Upper lobe of right lung (tissue), 1 donor: ENCODE measurements around the gene HPGD. TPM values are rescaled to one million over a fixed set of nuclear protein-coding genes. Genes with fewer than 3 reads are reported as not detected.

Experiments
- ATAC-seq: fragments of 200-7000 bp; cut with Tn5 transposase; one replicate; pipeline ENCODE4 v1.9.1; 2020; ENCODE audit warnings: mild to moderate bottlenecking, moderate library complexity
- DNase-seq: peaks from one replicate; pipeline ENCODE4 v3.0.0-alpha.2; 2020
- H3K27ac ChIP-seq: fragments of 200-600 bp; one replicate; pipeline ENCODE4 v1.8.0; 2022
- H3K27me3 ChIP-seq: fragments of 200-600 bp; one replicate; pipeline ENCODE4 v1.8.0; 2022; ENCODE audit warnings: mild to moderate bottlenecking
- H3K36me3 ChIP-seq: fragments of 200-600 bp; one replicate; pipeline ENCODE4 v1.8.0; 2022
- H3K4me1 ChIP-seq: fragments of 200-600 bp; one replicate; pipeline ENCODE4 v1.8.0; 2022
- H3K4me3 ChIP-seq: fragments of 200-600 bp; one replicate; pipeline ENCODE4 v1.8.0; 2022; ENCODE audit warnings: mild to moderate bottlenecking
- H3K9me3 ChIP-seq: fragments of 200-600 bp; one replicate; pipeline ENCODE4 v1.8.0; 2022
- intact Hi-C: fragments of 100-400 bp; cut with DNase I; formaldehyde crosslinking; loops from one replicate; pipeline ENCODE4 v1.11.0; 2022
- total RNA-seq: library from RNA; stranded (reverse); fragmentation: NEBNext Ultra II Directional; extraction: Animal tissue kit (Norgen Biotek cat#: 25700); gene quantifications from one replicate; pipeline ENCODE4 v1.2.1, GENCODE V29; 2021
- TF ChIP-seq, protein P1 (sequence below): fragments of 200-600 bp; IDR thresholded peaks from one replicate; pipeline ENCODE4 v1.8.0; 2022; ENCODE audit warnings: antibody characterized with exemption
- donor health status: DM: no; HTN: yes; CAD: no; lungs with severe emphysema.

The HPGD gene
- total RNA-seq, 1 donor from 2014 or later, result 77.2 TPM

DNA sequence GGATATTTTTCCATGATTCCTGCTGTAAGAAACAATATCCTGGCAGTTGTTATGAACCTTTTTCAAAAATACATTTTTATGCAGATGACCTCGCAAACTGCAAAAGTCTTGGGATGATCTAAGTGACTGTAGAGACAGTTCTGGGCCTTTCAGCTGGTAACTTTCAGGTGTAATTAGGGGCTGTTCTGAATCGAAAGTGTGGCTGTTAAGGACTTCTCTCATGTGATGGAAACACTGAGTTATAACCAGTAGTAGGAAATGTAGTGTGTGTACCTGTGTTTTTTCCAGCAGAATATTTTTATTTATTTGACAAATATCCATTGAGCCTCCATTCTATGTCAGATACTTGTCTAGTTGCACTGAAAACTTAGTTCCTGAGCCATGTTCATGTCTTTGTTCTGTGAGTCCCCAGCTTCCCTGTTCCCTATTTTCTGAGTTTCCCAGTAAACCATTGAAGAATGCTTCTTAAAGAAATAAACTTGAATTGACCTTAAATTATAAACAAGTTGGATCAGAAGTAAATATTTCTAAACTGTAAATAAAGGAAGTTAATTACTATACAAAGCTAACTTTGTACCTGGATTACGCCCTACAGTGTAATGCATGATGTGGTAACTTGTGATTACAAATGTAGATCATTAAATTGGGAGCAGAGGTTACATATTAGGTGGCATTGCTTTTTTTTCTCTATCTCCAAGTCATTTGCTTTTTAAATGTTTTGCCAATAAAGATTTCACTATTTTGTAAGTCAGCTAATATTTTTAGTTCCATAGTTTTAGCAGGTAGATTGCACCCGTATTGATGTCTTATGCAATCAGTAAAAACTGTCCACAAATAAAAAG lies 33.7 kb upstream of the HPGD start:
- no peak overlapping the region for H3K4me3 ChIP-seq
- intact Hi-C loops, result no loop called here
- H3K27ac ChIP-seq, result no peak overlapping the region
- no peaks in the 10 kb centered on the region for H3K36me3 ChIP-seq
- TF ChIP-seq, protein P1, sequence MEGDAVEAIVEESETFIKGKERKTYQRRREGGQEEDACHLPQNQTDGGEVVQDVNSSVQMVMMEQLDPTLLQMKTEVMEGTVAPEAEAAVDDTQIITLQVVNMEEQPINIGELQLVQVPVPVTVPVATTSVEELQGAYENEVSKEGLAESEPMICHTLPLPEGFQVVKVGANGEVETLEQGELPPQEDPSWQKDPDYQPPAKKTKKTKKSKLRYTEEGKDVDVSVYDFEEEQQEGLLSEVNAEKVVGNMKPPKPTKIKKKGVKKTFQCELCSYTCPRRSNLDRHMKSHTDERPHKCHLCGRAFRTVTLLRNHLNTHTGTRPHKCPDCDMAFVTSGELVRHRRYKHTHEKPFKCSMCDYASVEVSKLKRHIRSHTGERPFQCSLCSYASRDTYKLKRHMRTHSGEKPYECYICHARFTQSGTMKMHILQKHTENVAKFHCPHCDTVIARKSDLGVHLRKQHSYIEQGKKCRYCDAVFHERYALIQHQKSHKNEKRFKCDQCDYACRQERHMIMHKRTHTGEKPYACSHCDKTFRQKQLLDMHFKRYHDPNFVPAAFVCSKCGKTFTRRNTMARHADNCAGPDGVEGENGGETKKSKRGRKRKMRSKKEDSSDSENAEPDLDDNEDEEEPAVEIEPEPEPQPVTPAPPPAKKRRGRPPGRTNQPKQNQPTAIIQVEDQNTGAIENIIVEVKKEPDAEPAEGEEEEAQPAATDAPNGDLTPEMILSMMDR, result no peak
- ATAC-seq, result no peak
- no peaks in the 10 kb centered on the region for H3K4me1 ChIP-seq
- DNase-seq, result no peak
- H3K9me3 ChIP-seq, result no peaks in the 10 kb centered on the region
- H3K27me3 ChIP-seq, result no peaks in the 10 kb centered on the region

DNA sequence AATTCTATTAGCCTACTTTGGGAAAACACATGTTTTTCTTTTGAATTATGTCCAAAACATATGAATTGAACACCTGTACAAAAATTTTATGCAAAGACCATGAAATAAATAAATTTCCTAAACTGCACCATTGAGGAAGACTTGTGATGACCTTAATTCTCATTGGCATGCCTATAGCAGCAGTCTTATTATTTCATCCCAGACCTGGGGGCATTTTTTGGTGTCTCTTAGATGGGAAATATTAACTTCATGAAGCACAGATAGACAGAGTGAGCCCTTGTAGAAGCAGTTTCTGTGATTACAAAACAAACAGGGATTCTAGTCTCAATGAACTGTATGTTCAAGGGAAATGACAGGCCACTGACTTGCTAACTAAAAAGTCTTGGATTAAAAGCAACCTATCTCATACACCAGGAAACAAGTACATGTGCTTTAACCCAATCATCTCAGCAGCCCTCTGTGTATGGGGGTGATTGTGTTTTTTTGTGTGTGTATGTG lies 32.0 kb upstream of the HPGD start:
- intact Hi-C loops, result no loop called here
- TF ChIP-seq, protein P1, result no peak
- no peak overlapping the region for H3K27ac ChIP-seq
- ATAC-seq, result no peak
- H3K4me1 ChIP-seq, result no peaks in the 10 kb centered on the region
- DNase-seq, result no peak
- no peak overlapping the region for H3K4me3 ChIP-seq
- H3K9me3 ChIP-seq, result no peaks in the 10 kb centered on the region
- no peaks in the 10 kb centered on the region for H3K36me3 ChIP-seq
- no peaks in the 10 kb centered on the region for H3K27me3 ChIP-seq

DNA sequence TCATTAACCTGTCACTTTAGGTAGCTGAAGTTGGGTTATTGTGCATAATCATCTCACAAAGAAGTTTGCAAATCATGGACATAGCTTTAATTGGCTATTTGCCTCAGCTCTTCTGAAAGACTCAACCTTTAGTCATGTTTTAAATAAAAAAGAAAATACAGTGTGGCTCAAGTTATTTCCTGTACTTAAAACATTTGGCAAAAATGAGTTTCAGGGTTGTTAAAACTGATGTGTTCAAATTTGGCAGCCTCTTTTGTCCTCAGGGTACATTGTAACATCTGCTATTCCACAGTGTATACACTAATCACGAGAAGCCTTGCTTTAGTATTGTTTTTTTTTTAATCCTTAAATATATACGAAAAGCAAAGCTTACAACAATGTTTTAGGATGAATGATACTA lies 31.5 kb upstream of the HPGD start:
- Histone ChIP-seq H3K27ac (no peak overlapping the region), H3K27me3 (no peaks in the 10 kb centered on the region), H3K36me3 (no peaks in the 10 kb centered on the region), H3K4me1 (no peaks in the 10 kb centered on the region), H3K9me3 (no peaks in the 10 kb centered on the region), H3K4me3 (no peak overlapping the region)
- ATAC-seq (no peak), DNase-seq (no peak)
- intact Hi-C loops, result no loop called here
- TF ChIP-seq, protein P1, result no peak

DNA sequence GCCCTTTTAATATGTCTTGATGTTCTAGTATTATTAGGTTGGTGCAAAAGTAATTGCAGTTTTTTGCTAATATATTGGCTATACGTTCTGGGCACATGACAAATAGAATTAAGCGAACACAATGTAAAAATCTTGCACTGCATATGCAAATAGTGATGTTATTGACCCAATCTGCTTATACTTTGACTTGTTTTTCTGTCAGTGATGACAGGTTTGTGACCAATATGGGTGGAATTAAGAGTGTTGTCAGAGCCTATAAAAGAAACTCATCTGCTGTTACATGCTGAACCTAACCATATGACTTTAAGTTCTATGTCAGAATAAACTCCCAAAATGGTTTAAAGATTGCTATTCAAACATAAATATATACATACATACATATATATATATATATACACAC lies 30.7 kb upstream of the HPGD start:
- no peak for ATAC-seq
- intact Hi-C loops, result no loop called here
- no peak overlapping the region for H3K27ac ChIP-seq
- no peak overlapping the region for H3K4me3 ChIP-seq
- no peak for DNase-seq
- H3K9me3 ChIP-seq, result no peaks in the 10 kb centered on the region
- TF ChIP-seq, protein P1, result no peak
- H3K36me3 ChIP-seq, result no peaks in the 10 kb centered on the region
- H3K27me3 ChIP-seq, result no peaks in the 10 kb centered on the region
- no peaks in the 10 kb centered on the region for H3K4me1 ChIP-seq

DNA sequence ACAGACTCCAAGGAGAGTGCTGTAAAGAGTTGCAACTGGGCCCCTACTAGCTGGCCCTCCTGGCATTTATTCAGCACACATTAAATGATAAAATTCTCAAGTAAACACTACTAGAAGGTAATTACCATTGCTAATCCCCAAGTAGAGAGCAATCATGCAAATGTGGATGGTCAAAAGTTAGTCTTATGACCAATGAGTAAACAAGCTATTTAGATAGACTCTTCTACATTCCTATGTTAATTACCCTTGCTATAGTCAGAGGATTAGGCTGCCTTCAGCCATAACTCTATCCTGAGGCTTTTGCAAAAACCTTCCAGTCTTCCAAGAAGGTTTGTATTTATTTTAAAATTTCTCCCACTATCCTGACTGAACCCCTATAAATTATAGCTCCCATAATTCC lies 28.3 kb upstream of the HPGD start:
- Histone ChIP-seq H3K9me3 (no peaks in the 10 kb centered on the region), H3K4me1 (no peaks in the 10 kb centered on the region), H3K27me3 (no peaks in the 10 kb centered on the region), H3K4me3 (no peak overlapping the region), H3K36me3 (no peaks in the 10 kb centered on the region), H3K27ac (no peak overlapping the region)
- intact Hi-C loops, result no loop called here
- no peak for ATAC-seq
- no peak for DNase-seq
- TF ChIP-seq, protein P1, result no peak
